Measurements from ENCODE around the gene AHSG.

- TF ChIP-seq CTCF (IDR thresholded peaks at IDR 0.05; ENCODE audit: extremely low read depth in 1 of 2, insufficient read depth in 1 of 2, low read depth in 1 of 2, low read length in 2 of 2): peak; percentile 94 to 95
- no peak for TF ChIP-seq POLR2A (IDR thresholded peaks at IDR 0.05; ENCODE audit: low read depth, low read length)
- TF ChIP-seq JUN (IDR thresholded peaks at IDR 0.05; ENCODE audit: borderline replicate concordance, insufficient read depth, insufficient read length, low read depth): no peak
- TF ChIP-seq FOS (IDR thresholded peaks at IDR 0.05; ENCODE audit: borderline replicate concordance, insufficient read depth, low read length): no peak
Measured at GRCh38 chr3:186614597-186615483, 2.0 kb downstream of the AHSG start.
